Astrocyte (in vitro differentiated cells and primary cell): ENCODE data around the gene PYY. TPM values are rescaled to one million over a fixed set of nuclear protein-coding genes. Genes with fewer than 3 reads are reported as not detected.

Experiments used
- DNase-seq: peaks from one replicate; pipeline ENCODE4 v3.0.0-alpha.2; 2010; ENCODE audit warnings: low read depth
- FAIRE-seq: peaks from 2 replicates; lab custom pipeline; 2011; peaks lifted over from hg19 to GRCh38; lab: Jason Lieb, UNC
- H2AFZ ChIP-seq: 2 replicates; pipeline ENCODE4 v1.6.0; 2012; ENCODE audit warnings: low read depth, low read length, inconsistent platforms
- H3K27ac ChIP-seq: 2 replicates; pipeline ENCODE4 v1.5.1; 2011; ENCODE audit warnings: low read depth, low read length, inconsistent platforms
- H3K27me3 ChIP-seq: 2 replicates; pipeline ENCODE4 v1.6.0; 2011; ENCODE audit warnings: low read length, inconsistent platforms; ENCODE audit not compliant: insufficient read depth
- H3K36me3 ChIP-seq: 2 replicates; pipeline ENCODE4 v1.5.1; 2011; ENCODE audit warnings: low read length, inconsistent platforms; ENCODE audit not compliant: insufficient read depth
- H3K4me1 ChIP-seq: 2 replicates; pipeline ENCODE4 v1.5.1; 2011; ENCODE audit warnings: low read length, inconsistent platforms; ENCODE audit not compliant: insufficient read depth
- H3K4me2 ChIP-seq: 2 replicates; pipeline ENCODE4 v1.6.0; 2012; ENCODE audit warnings: low read length, inconsistent platforms
- H3K4me3 ChIP-seq: 2 replicates; pipeline ENCODE4 v1.5.1; 2011; ENCODE audit warnings: low read depth, mild to moderate bottlenecking, low read length, inconsistent platforms; ENCODE audit not compliant: insufficient read depth
- H3K79me2 ChIP-seq: 2 replicates; pipeline ENCODE4 v1.6.0; 2012; ENCODE audit warnings: mild to moderate bottlenecking, low read length, inconsistent platforms; ENCODE audit not compliant: insufficient read depth
- H3K9ac ChIP-seq: 2 replicates; pipeline ENCODE4 v1.6.0; 2012; ENCODE audit warnings: mild to moderate bottlenecking, low read length, inconsistent platforms
- H3K9me3 ChIP-seq: 2 replicates; pipeline ENCODE4 v1.5.1; 2012; ENCODE audit warnings: low read depth, mild to moderate bottlenecking, low read length, inconsistent platforms; ENCODE audit not compliant: insufficient read depth
- H4K20me1 ChIP-seq: 2 replicates; pipeline ENCODE4 v1.6.0; 2012; ENCODE audit warnings: low read length, inconsistent platforms; ENCODE audit not compliant: insufficient read depth
- H3K27ac Mint-ChIP-seq: one replicate; pipeline ENCODE4 v1.8.0; 2021; ENCODE audit warnings: mild to moderate bottlenecking, mixed read lengths; ENCODE audit not compliant: unreplicated experiment
- H3K27me3 Mint-ChIP-seq: one replicate; pipeline ENCODE4 v1.8.0; 2021; ENCODE audit warnings: low read depth, mixed read lengths; ENCODE audit not compliant: unreplicated experiment
- H3K36me3 Mint-ChIP-seq: one replicate; pipeline ENCODE4 v1.8.0; 2021; ENCODE audit warnings: low read depth, mixed read lengths; ENCODE audit not compliant: unreplicated experiment
- H3K4me1 Mint-ChIP-seq: one replicate; pipeline ENCODE4 v1.8.0; 2021; ENCODE audit warnings: low read depth, mixed read lengths; ENCODE audit not compliant: unreplicated experiment
- H3K4me3 Mint-ChIP-seq: one replicate; pipeline ENCODE4 v1.8.0; 2021; ENCODE audit warnings: mild to moderate bottlenecking, moderate library complexity, mixed read lengths; ENCODE audit not compliant: unreplicated experiment
- H3K9me3 Mint-ChIP-seq: one replicate; pipeline ENCODE4 v1.8.0; 2021; ENCODE audit warnings: mild to moderate bottlenecking, mixed read lengths; ENCODE audit not compliant: unreplicated experiment
- EZH2 ChIP-seq: IDR thresholded peaks from 2 replicates; pipeline ENCODE4 v1.6.1; 2012; ENCODE audit warnings: mild to moderate bottlenecking, low read length, inconsistent platforms; ENCODE audit not compliant: insufficient read depth
- total RNA-seq: library from RNA; stranded (reverse); gene quantifications from 2 replicates; pipeline ENCODE4 v1.2.1, GENCODE V29; 2021
- TF ChIP-seq, protein P1 (sequence below): IDR thresholded peaks from 2 replicates; pipeline ENCODE4 v1.5.1; 2011; ENCODE audit warnings: low read depth, mild to moderate bottlenecking, inconsistent platforms, low read length, moderate library complexity; ENCODE audit not compliant: insufficient read depth

The PYY gene
- total RNA-seq, 1 donor from 2014 or later, result not detected

DNA sequence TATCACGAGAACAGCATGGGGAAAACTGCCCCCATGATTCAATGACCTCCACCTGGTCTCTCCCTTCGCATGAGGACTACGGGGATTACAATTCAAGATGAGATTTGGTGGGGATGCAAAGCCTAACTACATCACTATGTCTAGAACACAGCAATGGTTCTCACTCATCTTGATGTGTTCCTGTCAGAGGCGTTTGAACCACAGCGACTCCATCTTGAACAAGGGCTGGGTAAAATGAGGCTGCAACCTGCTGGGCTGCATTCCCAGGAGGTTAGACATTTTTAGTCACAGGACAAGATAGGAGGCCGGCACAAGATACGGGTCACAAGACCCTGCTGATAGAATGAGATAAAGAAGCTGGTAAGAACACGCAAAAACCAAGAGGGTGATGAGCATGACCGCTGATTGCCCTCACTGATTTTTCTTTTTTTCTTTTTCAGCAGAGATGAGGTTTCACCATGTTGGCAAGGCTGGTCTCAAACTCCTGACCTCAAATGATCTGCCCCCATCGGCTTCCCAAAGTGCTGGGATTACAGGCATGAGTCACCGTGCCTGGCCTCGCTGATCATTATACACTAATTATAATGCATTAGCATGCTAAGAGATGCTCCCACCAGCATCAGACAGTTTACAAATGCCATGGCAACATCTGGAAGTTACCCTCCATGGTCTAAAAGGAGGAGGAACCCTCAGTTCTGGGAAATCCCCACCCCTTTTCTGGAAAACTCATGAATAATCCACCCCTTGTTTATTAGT lies 8.5 kb downstream of the PYY start:
- TF ChIP-seq, protein P1, sequence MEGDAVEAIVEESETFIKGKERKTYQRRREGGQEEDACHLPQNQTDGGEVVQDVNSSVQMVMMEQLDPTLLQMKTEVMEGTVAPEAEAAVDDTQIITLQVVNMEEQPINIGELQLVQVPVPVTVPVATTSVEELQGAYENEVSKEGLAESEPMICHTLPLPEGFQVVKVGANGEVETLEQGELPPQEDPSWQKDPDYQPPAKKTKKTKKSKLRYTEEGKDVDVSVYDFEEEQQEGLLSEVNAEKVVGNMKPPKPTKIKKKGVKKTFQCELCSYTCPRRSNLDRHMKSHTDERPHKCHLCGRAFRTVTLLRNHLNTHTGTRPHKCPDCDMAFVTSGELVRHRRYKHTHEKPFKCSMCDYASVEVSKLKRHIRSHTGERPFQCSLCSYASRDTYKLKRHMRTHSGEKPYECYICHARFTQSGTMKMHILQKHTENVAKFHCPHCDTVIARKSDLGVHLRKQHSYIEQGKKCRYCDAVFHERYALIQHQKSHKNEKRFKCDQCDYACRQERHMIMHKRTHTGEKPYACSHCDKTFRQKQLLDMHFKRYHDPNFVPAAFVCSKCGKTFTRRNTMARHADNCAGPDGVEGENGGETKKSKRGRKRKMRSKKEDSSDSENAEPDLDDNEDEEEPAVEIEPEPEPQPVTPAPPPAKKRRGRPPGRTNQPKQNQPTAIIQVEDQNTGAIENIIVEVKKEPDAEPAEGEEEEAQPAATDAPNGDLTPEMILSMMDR, result no peak
- no peak for TF ChIP-seq EZH2
- peaks cover 1% of the 10 kb centered on the region for H3K4me1 Mint-ChIP-seq
- H2AFZ ChIP-seq, result no peak overlapping the region
- H3K27me3 Mint-ChIP-seq, result peaks cover 44% of the 10 kb centered on the region
- no peak overlapping the region for H3K4me3 ChIP-seq
- no peak for FAIRE-seq
- H3K9me3 ChIP-seq, result no peaks in the 10 kb centered on the region
- no peaks in the 10 kb centered on the region for H3K36me3 Mint-ChIP-seq
- H3K79me2 ChIP-seq, result no peaks in the 10 kb centered on the region
- H3K4me2 ChIP-seq, result no peak overlapping the region
- no peak overlapping the region for H3K27ac ChIP-seq
- H3K27me3 ChIP-seq, result peaks cover 4% of the 10 kb centered on the region
- H3K36me3 ChIP-seq, result no peaks in the 10 kb centered on the region
- no peak overlapping the region for H3K27ac Mint-ChIP-seq
- no peaks in the 10 kb centered on the region for H3K9me3 Mint-ChIP-seq
- H3K9ac ChIP-seq, result no peak overlapping the region
- H3K4me1 ChIP-seq, result no peaks in the 10 kb centered on the region
- H4K20me1 ChIP-seq, result no peaks in the 10 kb centered on the region
- peak; percentile 20 for DNase-seq
- no peak overlapping the region for H3K4me3 Mint-ChIP-seq

DNA sequence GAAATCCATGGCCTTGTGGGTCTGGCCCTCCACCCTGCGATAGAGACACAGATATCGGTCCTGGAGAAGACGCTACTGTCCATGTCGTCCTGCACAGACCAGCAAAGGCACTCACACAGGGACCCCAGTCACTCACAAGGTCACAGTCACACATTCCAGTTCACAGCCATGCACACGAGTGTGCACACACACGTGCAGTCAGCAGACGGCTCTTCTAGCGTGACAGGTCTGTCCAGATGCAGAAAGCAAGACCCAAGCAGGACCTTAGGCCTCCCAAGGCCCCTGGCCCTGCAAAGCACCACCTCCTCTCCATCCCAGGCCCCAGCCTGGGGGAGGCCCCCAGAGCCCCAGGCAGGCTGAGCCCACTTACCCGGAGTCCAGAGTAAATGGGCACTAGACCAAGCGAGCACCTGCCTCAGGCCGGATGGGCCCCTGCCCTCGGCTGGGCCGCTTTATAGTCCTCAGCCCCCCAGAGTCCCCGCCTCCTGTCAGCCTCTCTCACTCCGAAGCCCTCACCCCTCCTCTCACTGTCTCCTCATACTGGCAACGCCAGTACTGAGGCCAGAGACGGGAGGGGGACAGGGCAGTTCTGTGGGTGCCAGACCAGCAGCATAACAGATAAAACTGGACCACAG lies 11.6 kb downstream of the PYY start, which contains the start of gene PPY:
Gene PPY, minus strand, starts transcription at position 426 of the 635 bp plus-strand sequence. CDS start 822 bp downstream, outside the sequence.
- H3K4me3 Mint-ChIP-seq, result no peak within 1 kb of the TSS
- no peak within 1 kb of the TSS for H3K27ac Mint-ChIP-seq
- no peak for FAIRE-seq
- H4K20me1 ChIP-seq, result no peaks in the 10 kb centered on the region
- no peak within 1 kb of the TSS for H3K4me2 ChIP-seq
- H3K27me3 ChIP-seq, result peaks cover 7% of the 10 kb centered on the region
- no peaks in the 10 kb centered on the region for H3K36me3 ChIP-seq
- no peaks in the 10 kb centered on the region for H3K9me3 ChIP-seq
- H3K9me3 Mint-ChIP-seq, result no peaks in the 10 kb centered on the region
- no peak within 1 kb of the TSS for H3K9ac ChIP-seq
- H3K4me1 ChIP-seq, result no peaks in the 10 kb centered on the region
- no peak for DNase-seq
- no peaks in the 10 kb centered on the region for H3K36me3 Mint-ChIP-seq
- H3K4me3 ChIP-seq, result no peak within 1 kb of the TSS
- no peak within 1 kb of the TSS for H2AFZ ChIP-seq
- H3K27ac ChIP-seq, result no peak within 1 kb of the TSS
- peaks cover 1% of the 10 kb centered on the region for H3K4me1 Mint-ChIP-seq
- TF ChIP-seq, protein P1, result no peak
- no peak for TF ChIP-seq EZH2
- H3K27me3 Mint-ChIP-seq, result peaks cover 40% of the 10 kb centered on the region
- H3K79me2 ChIP-seq, result no peaks in the 10 kb centered on the region
